ENCODE data around the gene DPY19L2.
"Not testable (repeated sequence)": the region's sequence is repeated elsewhere in the genome, so short reads cannot be mapped to it uniquely, and the experiment has no call there.

- not testable (repeated sequence) for TF ChIP-seq CTCF (IDR thresholded peaks at IDR 0.05 in 2 of 3, conservative IDR thresholded peaks at IDR 0.05 in 1 of 3; ENCODE audit: insufficient read depth in 2 of 3, low read depth in 1 of 3, low read length in 3 of 3); EZH2 (IDR thresholded peaks at IDR 0.05; ENCODE audit: borderline replicate concordance, low read depth, low read length); TCF7L2 (IDR thresholded peaks at IDR 0.05; ENCODE audit: low read depth, low read length); ZNF609 (CRISPR knock-in tag; IDR thresholded peaks at IDR 0.05; ENCODE audit: borderline replicate concordance); RBBP5 (IDR thresholded peaks at IDR 0.05; ENCODE audit: borderline replicate concordance, insufficient read depth, low read length, poor library complexity, severe bottlenecking); ZHX1 (conservative IDR thresholded peaks at IDR 0.05; ENCODE audit: low read length); E4F1 (CRISPR knock-in tag; IDR thresholded peaks at IDR 0.05; ENCODE audit: borderline replicate concordance); SRSF9 (IDR thresholded peaks at IDR 0.05; ENCODE audit: borderline replicate concordance, low read depth, low read length); BMI1 (IDR thresholded peaks at IDR 0.05; ENCODE audit: low read length); POLR2A (conservative IDR thresholded peaks at IDR 0.05)
Measured at GRCh38 chr12:63713681-63714075, 45.4 kb upstream of the DPY19L2 start.
